ENCODE data around the gene FSD1L. TPM values are rescaled to one million over a fixed set of nuclear protein-coding genes. Genes with fewer than 3 reads are reported as not detected.
"Not testable (repeated sequence)": the region's sequence is repeated elsewhere in the genome, so short reads cannot be mapped to it uniquely, and the experiment has no call there.

Gene FSD1L
- total and polyA plus RNA-seq, 2 donors (not counting 1 experiment from before 2014, with no cell fraction given), result 0.70 to 15.2 TPM

- H3K79me2 ChIP-seq (ENCODE audit: control insufficient read depth, insufficient read depth, low read length); POLR2A ChIA-PET; H3K27me3 ChIP-seq (replicated peaks in 1 of 4; ENCODE audit: control extremely low read depth in 1 of 4, control insufficient read depth in 3 of 4, insufficient read depth in 4 of 4, low read length in 3 of 4); H3K36me3 ChIP-seq (replicated peaks in 1 of 2; ENCODE audit: control extremely low read depth in 1 of 2, control insufficient read depth in 1 of 2, extremely low read depth in 1 of 2, insufficient read depth in 2 of 2, low read length in 1 of 2); H3K27ac Mint-ChIP-seq; CTCF ChIA-PET; DNase-seq; H3K4me1 Mint-ChIP-seq; H3K4me1 ChIP-seq (ENCODE audit: control insufficient read depth in 2 of 2, insufficient read depth in 2 of 2, low read length in 2 of 2); H3K9me3 Mint-ChIP-seq (ENCODE audit: insufficient read depth); H3K27ac ChIP-seq (ENCODE audit: low read length in 2 of 2); H3K4me3 Mint-ChIP-seq; intact Hi-C loops (cut with micrococcal nuclease); H3K9ac ChIP-seq (ENCODE audit: low read length); H4K20me1 ChIP-seq (ENCODE audit: control insufficient read depth, insufficient read depth, low read length, poor library complexity, severe bottlenecking); ATAC-seq (ENCODE audit: low read depth); H3K9me3 ChIP-seq (ENCODE audit: control extremely low read depth in 1 of 3, control insufficient read depth in 2 of 3, insufficient read depth in 1 of 3, low read length in 2 of 3); H3K27me3 Mint-ChIP-seq; H3K4me3 ChIP-seq (ENCODE audit: control extremely low read depth in 1 of 5, extremely low read depth in 1 of 5, insufficient read depth in 1 of 5, low read depth in 2 of 5, low read length in 4 of 5); H2AFZ ChIP-seq (ENCODE audit: insufficient read depth, low read depth, low read length, poor library complexity, severe bottlenecking); H3K4me2 ChIP-seq (replicated peaks; ENCODE audit: low read depth, low read length, poor library complexity, severe bottlenecking): not testable (repeated sequence)
- no CpG with 5 or more reads among the region's 10 CpGs for WGBS (ENCODE audit: insufficient coverage)
Measured at GRCh38 chr9:105522618-105523385, 75.0 kb downstream of the FSD1L start.

DNA sequence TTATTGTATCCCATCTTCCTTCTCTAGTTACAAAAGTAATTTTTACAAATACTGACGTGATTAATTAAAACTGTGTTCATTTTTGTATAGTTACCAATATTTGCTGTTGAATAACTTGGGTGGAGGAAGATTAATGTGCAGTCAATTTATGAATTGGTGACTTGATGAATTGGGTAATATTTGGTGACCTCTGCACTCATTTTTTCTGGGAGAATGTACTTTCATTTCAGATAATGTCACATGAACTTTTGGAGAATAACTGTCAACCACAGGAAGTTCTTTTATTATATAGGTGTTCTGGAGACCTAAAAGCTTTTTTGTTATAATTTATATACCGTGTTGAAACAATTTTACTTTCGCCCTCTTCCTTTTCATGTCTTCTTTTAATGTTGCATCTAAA, 83.7 kb downstream of the FSD1L start:
- H3K9me3 ChIP-seq (ENCODE audit: control extremely low read depth in 1 of 3, control insufficient read depth in 2 of 3, insufficient read depth in 1 of 3, low read length in 2 of 3), result no peaks in the 10 kb centered on the region
- H2AFZ ChIP-seq (ENCODE audit: insufficient read depth, low read depth, low read length, poor library complexity, severe bottlenecking), result no peak overlapping the region
- H3K4me3 ChIP-seq (ENCODE audit: control extremely low read depth in 1 of 5, extremely low read depth in 1 of 5, insufficient read depth in 1 of 5, low read depth in 2 of 5, low read length in 4 of 5), result no peak overlapping the region
- TF ChIP-seq EZH2 (IDR thresholded peaks at IDR 0.05; ENCODE audit: borderline replicate concordance, insufficient read depth, low read depth, low read length, poor library complexity, severe bottlenecking), result no peak
- TF ChIP-seq, protein P1, sequence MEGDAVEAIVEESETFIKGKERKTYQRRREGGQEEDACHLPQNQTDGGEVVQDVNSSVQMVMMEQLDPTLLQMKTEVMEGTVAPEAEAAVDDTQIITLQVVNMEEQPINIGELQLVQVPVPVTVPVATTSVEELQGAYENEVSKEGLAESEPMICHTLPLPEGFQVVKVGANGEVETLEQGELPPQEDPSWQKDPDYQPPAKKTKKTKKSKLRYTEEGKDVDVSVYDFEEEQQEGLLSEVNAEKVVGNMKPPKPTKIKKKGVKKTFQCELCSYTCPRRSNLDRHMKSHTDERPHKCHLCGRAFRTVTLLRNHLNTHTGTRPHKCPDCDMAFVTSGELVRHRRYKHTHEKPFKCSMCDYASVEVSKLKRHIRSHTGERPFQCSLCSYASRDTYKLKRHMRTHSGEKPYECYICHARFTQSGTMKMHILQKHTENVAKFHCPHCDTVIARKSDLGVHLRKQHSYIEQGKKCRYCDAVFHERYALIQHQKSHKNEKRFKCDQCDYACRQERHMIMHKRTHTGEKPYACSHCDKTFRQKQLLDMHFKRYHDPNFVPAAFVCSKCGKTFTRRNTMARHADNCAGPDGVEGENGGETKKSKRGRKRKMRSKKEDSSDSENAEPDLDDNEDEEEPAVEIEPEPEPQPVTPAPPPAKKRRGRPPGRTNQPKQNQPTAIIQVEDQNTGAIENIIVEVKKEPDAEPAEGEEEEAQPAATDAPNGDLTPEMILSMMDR (IDR thresholded peaks at IDR 0.05), result no peak
- no peak overlapping the region for H3K27ac Mint-ChIP-seq
- DNase-seq, result no peak
- H3K4me1 ChIP-seq (ENCODE audit: control insufficient read depth in 2 of 2, insufficient read depth in 2 of 2, low read length in 2 of 2), result no peaks in the 10 kb centered on the region
- H4K20me1 ChIP-seq (ENCODE audit: control insufficient read depth, insufficient read depth, low read length, poor library complexity, severe bottlenecking), result no peaks in the 10 kb centered on the region
- H3K79me2 ChIP-seq (ENCODE audit: control insufficient read depth, insufficient read depth, low read length), result no peaks in the 10 kb centered on the region
- no peak for ATAC-seq (ENCODE audit: low read depth)
- intact Hi-C loops (cut with micrococcal nuclease), result no loop called here
- WGBS (ENCODE audit: insufficient coverage), result no CpG with 5 or more reads among the region's 3 CpGs
- peaks cover 3% of the 10 kb centered on the region for H3K9me3 Mint-ChIP-seq (ENCODE audit: insufficient read depth)
- no peaks in the 10 kb centered on the region for H3K27me3 ChIP-seq (replicated peaks in 1 of 4; ENCODE audit: control extremely low read depth in 1 of 4, control insufficient read depth in 3 of 4, insufficient read depth in 4 of 4, low read length in 3 of 4)
- no peak overlapping the region for H3K27ac ChIP-seq (ENCODE audit: low read length in 2 of 2)
- ChIA-PET CTCF (no interaction called here), POLR2A (no interaction called here)
- no peak overlapping the region for H3K4me2 ChIP-seq (replicated peaks; ENCODE audit: low read depth, low read length, poor library complexity, severe bottlenecking)
- no peaks in the 10 kb centered on the region for H3K36me3 ChIP-seq (replicated peaks in 1 of 2; ENCODE audit: control extremely low read depth in 1 of 2, control insufficient read depth in 1 of 2, extremely low read depth in 1 of 2, insufficient read depth in 2 of 2, low read length in 1 of 2)
- H3K27me3 Mint-ChIP-seq, result no peaks in the 10 kb centered on the region
- no peak overlapping the region for H3K4me3 Mint-ChIP-seq
- no peak overlapping the region for H3K9ac ChIP-seq (ENCODE audit: low read length)
- no peaks in the 10 kb centered on the region for H3K4me1 Mint-ChIP-seq
